ENCODE results near the gene SEMA4D. TPM values are rescaled to one million over a fixed set of nuclear protein-coding genes. Genes with fewer than 3 reads are reported as not detected.

Gene SEMA4D
- total RNA-seq, 1 donor = 0.43 TPM

GRCh38 chr9:89378541-89378940, 119.4 kb downstream of the SEMA4D start:
- no peak for DNase-seq (ENCODE audit: low read depth)
- H3K4me3 ChIP-seq (ENCODE audit: low read depth, low read length) = no peak overlapping the region
- no peak for TF ChIP-seq CTCF (IDR thresholded peaks at IDR 0.05; ENCODE audit: insufficient read depth, low read depth, low read length)

- no peak overlapping the region for H3K4me3 ChIP-seq (ENCODE audit: low read depth, low read length)
- no peak for DNase-seq (ENCODE audit: low read depth)
- TF ChIP-seq CTCF (IDR thresholded peaks at IDR 0.05; ENCODE audit: insufficient read depth, low read depth, low read length) = no peak
Observed at GRCh38 chr9:89377411-89377810, 120.5 kb downstream of the SEMA4D start.

GRCh38 chr9:89376741-89377351, 121.1 kb downstream of the SEMA4D start:
- TF ChIP-seq CTCF (IDR thresholded peaks at IDR 0.05; ENCODE audit: insufficient read depth, low read depth, low read length) = no peak
- no peak overlapping the region for H3K4me3 ChIP-seq (ENCODE audit: low read depth, low read length)
- no peak for DNase-seq (ENCODE audit: low read depth)

GRCh38 chr9:89376286-89376685, 121.6 kb downstream of the SEMA4D start:
- H3K4me3 ChIP-seq (ENCODE audit: low read depth, low read length) = no peak overlapping the region
- TF ChIP-seq CTCF (IDR thresholded peaks at IDR 0.05; ENCODE audit: insufficient read depth, low read depth, low read length) = no peak
- no peak for DNase-seq (ENCODE audit: low read depth)

DNA sequence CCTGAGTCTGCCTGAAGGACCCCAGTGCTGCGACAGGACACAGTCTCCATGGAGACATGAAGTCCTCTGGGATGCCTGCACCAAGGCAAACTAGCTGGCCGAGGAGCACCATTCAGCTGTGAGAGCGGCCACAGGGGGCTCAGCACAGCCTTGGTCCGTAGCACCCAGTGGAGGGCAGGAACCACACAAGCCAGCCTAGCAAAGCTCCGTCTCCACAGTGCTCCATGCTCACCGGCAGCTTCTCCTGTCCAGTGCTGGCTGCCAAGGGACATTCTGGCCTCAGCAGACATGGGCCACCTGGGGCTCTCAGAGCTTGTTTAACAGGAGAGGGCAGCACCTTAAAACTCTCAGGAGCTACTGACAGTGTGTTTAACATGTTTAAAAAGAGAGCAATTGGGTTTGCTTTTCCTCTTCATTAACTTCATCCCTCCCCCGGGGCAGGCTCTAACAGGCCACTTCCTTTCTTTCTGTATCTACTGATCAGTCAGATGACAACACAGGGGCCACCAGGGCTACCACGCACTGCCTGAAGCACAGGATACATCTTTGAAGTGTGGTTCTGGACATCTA, 122.6 kb downstream of the SEMA4D start:
- TF ChIP-seq CTCF (IDR thresholded peaks at IDR 0.05; ENCODE audit: insufficient read depth, low read depth, low read length) = no peak
- peak; percentile 8 for DNase-seq (ENCODE audit: low read depth)
- H3K4me3 ChIP-seq (ENCODE audit: low read depth, low read length) = no peak overlapping the region

GRCh38 chr9:89374176-89374575, 123.7 kb downstream of the SEMA4D start:
- no peak for DNase-seq (ENCODE audit: low read depth)
- H3K4me3 ChIP-seq (ENCODE audit: low read depth, low read length) = no peak overlapping the region

More at GRCh38 chr9:89374176-89374575, 123.7 kb downstream of the SEMA4D start:
- no peak for TF ChIP-seq CTCF (IDR thresholded peaks at IDR 0.05; ENCODE audit: insufficient read depth, low read depth, low read length)

All from fibroblast of villous mesenchyme (primary cell).